ENCODE results near the gene TCF25.
A peak's percentile ranks its signal among the peaks of the same experiment; 100 is the strongest.
"Not testable (repeated sequence)": the region's sequence is repeated elsewhere in the genome, so short reads cannot be mapped to it uniquely, and the experiment has no call there.

Gene TCF25

DNA sequence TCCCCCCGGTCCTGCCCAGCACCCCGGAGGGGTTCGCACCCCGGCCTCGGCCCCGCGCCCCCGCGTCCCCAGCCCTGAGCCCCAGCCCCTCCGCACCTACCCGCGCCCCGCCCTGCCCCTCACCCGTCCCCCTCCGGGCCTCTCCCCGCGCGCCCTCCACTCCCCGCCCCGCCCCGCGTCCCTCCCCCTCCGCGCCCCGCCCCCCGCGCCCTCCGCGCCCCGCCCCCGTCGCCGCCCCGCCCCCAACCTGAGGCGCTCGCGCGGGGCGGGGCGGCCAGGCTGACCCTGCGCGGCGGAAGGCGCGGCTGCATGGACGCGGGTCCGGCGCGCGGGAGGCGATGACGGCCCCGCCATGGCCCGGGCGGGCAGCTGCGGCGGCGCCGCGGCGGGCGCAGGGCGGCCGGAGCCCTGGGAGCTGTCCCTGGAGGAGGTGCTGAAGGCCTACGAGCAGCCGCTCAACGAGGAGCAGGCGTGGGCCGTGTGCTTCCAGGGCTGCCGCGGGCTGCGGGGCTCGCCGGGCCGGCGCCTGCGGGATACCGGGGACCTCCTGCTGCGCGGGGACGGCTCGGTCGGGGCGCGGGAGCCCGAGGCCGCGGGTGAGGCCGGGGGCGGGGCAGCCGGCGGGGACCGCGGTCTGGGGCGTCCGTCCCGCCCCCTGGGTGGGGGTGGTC lies 45.1 kb upstream of the TCF25 start, which contains the start of gene SPIRE2:
Gene SPIRE2, plus strand, starts transcription at position 277 of the 671 bp plus-strand sequence. Its CDS starts 76 bp downstream, at position 353.
- Histone ChIP-seq H3K4me3 (IDR thresholded peaks at IDR 0.05; ENCODE audit: insufficient read depth, low read depth, low read length) (no peak within 1 kb of the TSS), H3K4me1 (ENCODE audit: low read depth, poor library complexity, severe bottlenecking) (peaks cover 10% of the 10 kb centered on the region), H4K20me1 (ENCODE audit: insufficient read depth) (no peaks in the 10 kb centered on the region), H3K4me2 (peak within 1 kb of the TSS; percentile 93), H3K27me3 (ENCODE audit: insufficient read depth, low read depth) (peaks cover 12% of the 10 kb centered on the region; the same call in 1 of the 2 replicates), H2AFZ (ENCODE audit: low read depth) (peak within 1 kb of the TSS; percentile 78), H3K27ac (no peak within 1 kb of the TSS), H3K36me3 (ENCODE audit: insufficient read depth) (no peaks in the 10 kb centered on the region), H3K79me2 (ENCODE audit: insufficient read depth, low read depth) (no peaks in the 10 kb centered on the region), H3K9ac (no peak within 1 kb of the TSS; the same call in 1 of the 2 replicates)
- TF ChIP-seq, protein P1, sequence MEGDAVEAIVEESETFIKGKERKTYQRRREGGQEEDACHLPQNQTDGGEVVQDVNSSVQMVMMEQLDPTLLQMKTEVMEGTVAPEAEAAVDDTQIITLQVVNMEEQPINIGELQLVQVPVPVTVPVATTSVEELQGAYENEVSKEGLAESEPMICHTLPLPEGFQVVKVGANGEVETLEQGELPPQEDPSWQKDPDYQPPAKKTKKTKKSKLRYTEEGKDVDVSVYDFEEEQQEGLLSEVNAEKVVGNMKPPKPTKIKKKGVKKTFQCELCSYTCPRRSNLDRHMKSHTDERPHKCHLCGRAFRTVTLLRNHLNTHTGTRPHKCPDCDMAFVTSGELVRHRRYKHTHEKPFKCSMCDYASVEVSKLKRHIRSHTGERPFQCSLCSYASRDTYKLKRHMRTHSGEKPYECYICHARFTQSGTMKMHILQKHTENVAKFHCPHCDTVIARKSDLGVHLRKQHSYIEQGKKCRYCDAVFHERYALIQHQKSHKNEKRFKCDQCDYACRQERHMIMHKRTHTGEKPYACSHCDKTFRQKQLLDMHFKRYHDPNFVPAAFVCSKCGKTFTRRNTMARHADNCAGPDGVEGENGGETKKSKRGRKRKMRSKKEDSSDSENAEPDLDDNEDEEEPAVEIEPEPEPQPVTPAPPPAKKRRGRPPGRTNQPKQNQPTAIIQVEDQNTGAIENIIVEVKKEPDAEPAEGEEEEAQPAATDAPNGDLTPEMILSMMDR (conservative IDR thresholded peaks at IDR 0.05; ENCODE audit: low read depth, low read length): no peak

DNA sequence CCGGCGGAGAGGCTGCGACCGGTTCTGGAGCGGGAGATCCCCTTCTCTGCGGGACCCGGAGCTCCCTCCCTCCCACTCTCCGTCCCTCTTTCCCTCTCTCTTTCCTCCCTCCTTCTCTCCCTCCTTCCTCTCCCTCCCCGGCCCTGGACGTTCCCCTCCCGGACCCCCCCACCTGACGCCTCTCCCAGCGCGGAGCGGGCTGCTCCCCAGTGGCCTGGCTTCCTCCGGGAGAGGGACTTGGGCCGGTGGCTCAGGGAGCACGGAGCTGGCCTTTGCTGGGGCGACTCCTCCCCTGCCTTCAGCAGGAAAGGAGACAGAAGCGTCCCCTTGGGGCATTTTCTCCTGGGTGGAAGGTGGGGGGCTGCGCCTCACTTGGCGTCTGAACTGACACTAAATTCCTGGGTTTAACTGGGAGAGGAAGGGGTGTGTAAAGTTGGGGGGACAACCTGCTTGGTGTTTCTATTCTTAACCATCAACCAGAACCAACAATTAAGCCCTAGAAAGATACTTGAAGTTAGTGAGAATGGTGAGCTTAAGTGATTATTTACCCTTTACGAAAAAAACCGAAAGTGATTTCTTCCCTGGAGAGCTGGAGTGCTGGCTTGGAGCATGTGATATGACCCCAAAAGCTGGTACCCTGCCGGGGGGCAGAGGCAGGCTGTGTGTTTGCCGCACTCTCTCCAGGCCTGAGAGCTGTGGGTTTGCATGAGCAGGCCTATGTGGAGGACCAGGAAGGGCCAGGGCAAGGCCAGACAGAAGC lies 44.3 kb upstream of the TCF25 start:
- no peaks in the 10 kb centered on the region for H3K79me2 ChIP-seq (ENCODE audit: insufficient read depth, low read depth)
- no peak overlapping the region for H3K4me3 ChIP-seq (IDR thresholded peaks at IDR 0.05; ENCODE audit: insufficient read depth, low read depth, low read length)
- peaks cover 12% of the 10 kb centered on the region; the same call in 1 of the 2 replicates for H3K27me3 ChIP-seq (ENCODE audit: insufficient read depth, low read depth)
- TF ChIP-seq, protein P1 (conservative IDR thresholded peaks at IDR 0.05; ENCODE audit: low read depth, low read length): no peak
- H4K20me1 ChIP-seq (ENCODE audit: insufficient read depth): no peaks in the 10 kb centered on the region
- no peaks in the 10 kb centered on the region for H3K36me3 ChIP-seq (ENCODE audit: insufficient read depth)
- H3K4me2 ChIP-seq: no peak overlapping the region
- H3K27ac ChIP-seq: no peak overlapping the region
- peaks cover 10% of the 10 kb centered on the region for H3K4me1 ChIP-seq (ENCODE audit: low read depth, poor library complexity, severe bottlenecking)
- H3K9ac ChIP-seq: no peak overlapping the region
- no peak overlapping the region for H2AFZ ChIP-seq (ENCODE audit: low read depth)

DNA sequence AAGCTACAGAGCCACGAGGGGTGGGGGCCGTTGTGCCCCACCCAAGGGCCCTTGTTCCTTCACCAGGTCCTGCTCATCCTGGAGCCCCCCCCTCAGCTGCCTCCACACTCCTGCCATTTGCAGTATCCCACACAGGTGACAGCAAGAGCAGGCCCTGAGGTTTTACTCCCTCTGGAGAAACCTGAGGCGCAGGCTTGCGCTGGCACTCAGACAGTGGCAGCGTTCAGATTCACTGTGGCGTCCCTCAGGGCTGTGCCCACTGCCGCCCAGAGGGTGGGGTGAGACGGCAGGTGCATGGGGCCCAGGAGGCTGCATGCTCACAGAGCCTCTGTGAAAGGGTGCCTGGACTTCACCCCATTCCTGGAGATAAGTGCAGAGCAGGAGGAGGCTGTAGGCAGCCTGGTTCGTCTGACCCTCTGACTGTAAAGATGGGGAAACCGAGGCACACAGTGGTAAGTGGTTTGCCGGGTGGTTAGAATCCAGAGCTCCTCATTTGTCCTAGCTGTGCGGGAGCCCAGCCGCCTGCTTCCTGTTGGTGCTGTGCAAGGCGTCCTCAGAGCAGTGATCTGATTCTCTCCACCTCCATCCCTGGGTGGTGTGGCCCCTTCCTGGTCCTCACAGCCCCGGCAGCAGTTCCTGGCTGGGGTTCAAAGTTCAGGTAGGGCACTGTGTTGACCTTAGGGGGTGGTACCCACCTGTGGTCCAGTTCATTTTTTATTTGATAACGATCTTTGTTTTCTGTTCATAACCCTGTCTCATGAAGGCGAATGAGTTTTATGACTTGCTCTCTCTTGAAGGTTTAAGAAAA lies 43.6 kb upstream of the TCF25 start:
- Histone ChIP-seq H3K27ac (no peak overlapping the region), H3K79me2 (ENCODE audit: insufficient read depth, low read depth) (no peaks in the 10 kb centered on the region), H3K4me3 (IDR thresholded peaks at IDR 0.05; ENCODE audit: insufficient read depth, low read depth, low read length) (no peak overlapping the region), H3K36me3 (ENCODE audit: insufficient read depth) (no peaks in the 10 kb centered on the region), H3K27me3 (ENCODE audit: insufficient read depth, low read depth) (peaks cover 12% of the 10 kb centered on the region; the same call in 1 of the 2 replicates), H3K9ac (no peak overlapping the region), H2AFZ (ENCODE audit: low read depth) (no peak overlapping the region), H3K4me2 (no peak overlapping the region), H3K4me1 (ENCODE audit: low read depth, poor library complexity, severe bottlenecking) (peaks cover 10% of the 10 kb centered on the region), H4K20me1 (ENCODE audit: insufficient read depth) (no peaks in the 10 kb centered on the region)
- TF ChIP-seq, protein P1 (conservative IDR thresholded peaks at IDR 0.05; ENCODE audit: low read depth, low read length): no peak

DNA sequence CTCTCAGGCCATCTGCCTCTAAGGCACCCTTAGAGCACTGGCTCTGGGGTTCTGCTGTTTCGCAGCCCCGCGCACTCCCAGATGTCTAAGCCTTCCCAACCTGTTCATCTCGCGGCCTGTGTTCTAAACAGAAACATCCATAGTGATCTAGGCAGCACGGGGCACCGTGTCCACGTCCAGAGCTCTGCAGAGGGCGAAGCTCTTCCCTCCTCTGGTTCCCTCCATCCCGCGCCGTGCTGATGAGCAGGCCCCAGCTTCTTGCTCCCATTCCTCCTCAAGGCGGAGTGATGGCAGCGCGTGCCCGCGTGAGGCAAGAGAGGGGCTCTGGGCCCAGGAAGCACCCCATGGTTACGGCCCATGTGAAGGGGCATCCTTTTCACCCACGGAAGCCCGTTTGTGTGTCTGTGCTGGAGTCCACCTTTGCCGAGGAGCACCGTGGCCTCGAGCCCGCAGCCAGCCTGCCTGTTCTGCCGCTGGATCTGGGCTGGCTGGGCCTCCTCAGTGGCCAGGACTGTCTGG lies 41.5 kb upstream of the TCF25 start:
- H3K27me3 ChIP-seq (ENCODE audit: insufficient read depth, low read depth): peaks cover 24% of the 10 kb centered on the region
- H3K4me2 ChIP-seq: no peak overlapping the region
- no peak overlapping the region for H3K4me3 ChIP-seq (IDR thresholded peaks at IDR 0.05; ENCODE audit: insufficient read depth, low read depth, low read length)
- no peaks in the 10 kb centered on the region for H4K20me1 ChIP-seq (ENCODE audit: insufficient read depth)
- H3K27ac ChIP-seq: no peak overlapping the region
- peaks cover 9% of the 10 kb centered on the region for H3K4me1 ChIP-seq (ENCODE audit: low read depth, poor library complexity, severe bottlenecking)
- no peaks in the 10 kb centered on the region for H3K36me3 ChIP-seq (ENCODE audit: insufficient read depth)
- no peak overlapping the region for H2AFZ ChIP-seq (ENCODE audit: low read depth)
- H3K9ac ChIP-seq: no peak overlapping the region
- no peaks in the 10 kb centered on the region for H3K79me2 ChIP-seq (ENCODE audit: insufficient read depth, low read depth)
- TF ChIP-seq, protein P1 (conservative IDR thresholded peaks at IDR 0.05; ENCODE audit: low read depth, low read length): no peak

DNA sequence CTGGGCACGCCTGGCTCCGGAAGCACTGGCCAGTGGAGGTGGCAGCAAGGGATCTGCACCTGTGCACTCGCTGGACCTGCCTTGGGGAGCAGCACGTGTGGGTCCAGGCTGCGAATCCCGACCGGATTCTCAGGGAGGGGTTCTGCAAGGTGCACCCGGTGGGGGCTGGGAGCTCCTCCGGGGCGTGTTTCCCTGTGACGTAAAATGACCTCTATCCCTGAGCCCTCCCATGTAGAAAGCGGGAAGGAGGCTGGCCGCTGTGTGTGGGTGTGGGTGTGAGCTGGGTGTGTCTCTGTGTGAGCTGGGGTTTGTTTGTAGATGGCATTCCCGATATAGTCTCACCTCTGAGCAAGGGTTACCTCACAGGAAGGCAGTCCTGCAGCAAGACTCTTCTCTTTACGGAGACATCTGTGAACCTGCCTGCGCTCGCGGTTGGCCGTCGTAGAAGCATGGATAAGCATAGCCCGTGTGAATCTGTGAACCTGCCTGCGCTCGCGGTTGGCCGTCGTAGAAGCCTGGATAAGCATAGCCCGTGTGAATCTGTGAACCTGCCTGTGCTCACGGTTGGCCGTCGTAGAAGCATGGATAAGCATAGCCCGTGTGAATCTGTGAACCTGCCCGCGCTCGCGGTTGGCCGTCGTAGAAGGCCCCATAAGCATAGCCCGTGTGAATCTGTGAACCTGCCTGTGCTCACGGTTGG lies 39.6 kb upstream of the TCF25 start:
- H3K4me3 ChIP-seq (IDR thresholded peaks at IDR 0.05; ENCODE audit: insufficient read depth, low read depth, low read length); H3K79me2 ChIP-seq (ENCODE audit: insufficient read depth, low read depth); H3K9ac ChIP-seq; H4K20me1 ChIP-seq (ENCODE audit: insufficient read depth); H2AFZ ChIP-seq (ENCODE audit: low read depth); H3K36me3 ChIP-seq (ENCODE audit: insufficient read depth); H3K4me2 ChIP-seq; H3K4me1 ChIP-seq (ENCODE audit: low read depth, poor library complexity, severe bottlenecking); H3K27ac ChIP-seq: not testable (repeated sequence)
- H3K27me3 ChIP-seq (ENCODE audit: insufficient read depth, low read depth): peaks cover 38% of the 10 kb centered on the region
